ENCODE data around the gene MBNL3.

DNA sequence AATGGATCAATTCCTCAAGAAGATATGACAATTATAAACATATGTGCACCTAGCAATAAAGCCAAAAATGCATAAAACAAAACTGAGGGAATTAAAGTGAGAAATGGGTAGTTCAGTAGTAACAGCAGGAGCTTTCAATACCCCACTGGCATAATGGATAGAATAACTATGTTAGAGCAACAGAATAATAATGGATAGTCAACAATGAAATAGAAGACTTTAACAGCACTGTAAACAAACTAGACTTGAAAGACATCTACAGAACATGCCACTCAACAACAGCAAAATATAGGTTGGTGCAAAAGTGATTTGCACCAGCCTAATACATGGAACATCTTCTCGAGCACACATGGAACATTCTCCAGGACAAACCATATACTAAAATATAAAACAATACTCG is 20.0 kb upstream of the MBNL3 start:
- TF ChIP-seq, protein P1, sequence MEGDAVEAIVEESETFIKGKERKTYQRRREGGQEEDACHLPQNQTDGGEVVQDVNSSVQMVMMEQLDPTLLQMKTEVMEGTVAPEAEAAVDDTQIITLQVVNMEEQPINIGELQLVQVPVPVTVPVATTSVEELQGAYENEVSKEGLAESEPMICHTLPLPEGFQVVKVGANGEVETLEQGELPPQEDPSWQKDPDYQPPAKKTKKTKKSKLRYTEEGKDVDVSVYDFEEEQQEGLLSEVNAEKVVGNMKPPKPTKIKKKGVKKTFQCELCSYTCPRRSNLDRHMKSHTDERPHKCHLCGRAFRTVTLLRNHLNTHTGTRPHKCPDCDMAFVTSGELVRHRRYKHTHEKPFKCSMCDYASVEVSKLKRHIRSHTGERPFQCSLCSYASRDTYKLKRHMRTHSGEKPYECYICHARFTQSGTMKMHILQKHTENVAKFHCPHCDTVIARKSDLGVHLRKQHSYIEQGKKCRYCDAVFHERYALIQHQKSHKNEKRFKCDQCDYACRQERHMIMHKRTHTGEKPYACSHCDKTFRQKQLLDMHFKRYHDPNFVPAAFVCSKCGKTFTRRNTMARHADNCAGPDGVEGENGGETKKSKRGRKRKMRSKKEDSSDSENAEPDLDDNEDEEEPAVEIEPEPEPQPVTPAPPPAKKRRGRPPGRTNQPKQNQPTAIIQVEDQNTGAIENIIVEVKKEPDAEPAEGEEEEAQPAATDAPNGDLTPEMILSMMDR (IDR thresholded peaks at IDR 0.05): no peak
- TF ChIP-seq EZH2 (IDR thresholded peaks at IDR 0.05): no peak
